Dedifferentiated amniotic fluid mesenchymal stem cell (primary cell): Measurements from ENCODE around the gene CC2D2A.
"Not testable (repeated sequence)": the region's sequence is repeated elsewhere in the genome, so short reads cannot be mapped to it uniquely, and the experiment has no call there.

Experiments
- DNase-seq: peaks from one replicate; pipeline ENCODE4 v3.0.0-alpha.2; 2016; ENCODE audit errors: extremely low spot score

CC2D2A gene

GRCh38 chr4:15557786-15558550 lies 88.3 kb downstream of the CC2D2A start:
- DNase-seq, result no peak

- no peak for DNase-seq
Observed at GRCh38 chr4:15558561-15558960, 88.9 kb downstream of the CC2D2A start.

- DNase-seq, result no peak
Observed at GRCh38 chr4:15562114-15562513, 92.4 kb downstream of the CC2D2A start.

GRCh38 chr4:15562623-15563022 lies 92.9 kb downstream of the CC2D2A start:
- no peak for DNase-seq

GRCh38 chr4:15563871-15564270 lies 94.2 kb downstream of the CC2D2A start:
- DNase-seq, result no peak

- DNase-seq, result no peak
Observed at GRCh38 chr4:15568821-15569220, 99.1 kb downstream of the CC2D2A start.

- no peak for DNase-seq
Observed at GRCh38 chr4:15569746-15570145, 100.1 kb downstream of the CC2D2A start.

- no peak for DNase-seq
Observed at GRCh38 chr4:15575966-15576365, 106.3 kb downstream of the CC2D2A start.

- DNase-seq, result peak; percentile 31
Observed at GRCh38 chr4:15577508-15577907, 107.8 kb downstream of the CC2D2A start.

- no peak for DNase-seq
Observed at GRCh38 chr4:15584785-15585184, 115.1 kb downstream of the CC2D2A start.

- no peak for DNase-seq
Observed at GRCh38 chr4:15585331-15585730, 115.6 kb downstream of the CC2D2A start.

- no peak for DNase-seq
Observed at GRCh38 chr4:15586066-15586465, 116.4 kb downstream of the CC2D2A start.

- DNase-seq, result no peak
Observed at GRCh38 chr4:15587649-15588048, 118.0 kb downstream of the CC2D2A start.

GRCh38 chr4:15592799-15593198 lies 123.1 kb downstream of the CC2D2A start:
- no peak for DNase-seq

GRCh38 chr4:15598644-15599043 lies 129.0 kb downstream of the CC2D2A start:
- DNase-seq, result no peak

- no peak for DNase-seq
Observed at GRCh38 chr4:15600176-15600575, 130.5 kb downstream of the CC2D2A start.

GRCh38 chr4:15601862-15602261 lies 132.2 kb downstream of the CC2D2A start:
- no peak for DNase-seq

- no peak for DNase-seq
Observed at GRCh38 chr4:15605537-15605936, 135.9 kb downstream of the CC2D2A start.

- no peak for DNase-seq
Observed at GRCh38 chr4:15610855-15611254, 141.2 kb downstream of the CC2D2A start.

GRCh38 chr4:15612136-15612535 lies 142.5 kb downstream of the CC2D2A start:
- no peak for DNase-seq

GRCh38 chr4:15614891-15615290 lies 145.2 kb downstream of the CC2D2A start:
- DNase-seq, result not testable (repeated sequence)

- DNase-seq, result not testable (repeated sequence)
Observed at GRCh38 chr4:15617407-15617806, 147.7 kb downstream of the CC2D2A start.

- DNase-seq, result no peak
Observed at GRCh38 chr4:15636818-15637217, 167.1 kb downstream of the CC2D2A start.

- DNase-seq, result no peak
Observed at GRCh38 chr4:15638418-15638817, 168.7 kb downstream of the CC2D2A start.
